Gastrocnemius medialis (tissue), 4 donors: ENCODE results near the gene MACROD2. TPM values are rescaled to one million over a fixed set of nuclear protein-coding genes. Genes with fewer than 3 reads are reported as not detected.

Source experiments
- ATAC-seq, 2 donors: fragments of 150-250 bp; one replicate each; pipeline ENCODE4 v1.9.1; 2016
- DNase-seq, 2 donors: peaks; one replicate each; pipeline ENCODE4 v3.0.0-alpha.2; 2019
- H3K27ac ChIP-seq, 4 donors: fragments of 200-600 bp; sonication (generic); 1 replicate in 1 of 4; 2 replicates in 3 of 4; pipeline ENCODE4 v1.5.1; 2016 to 2018; ENCODE audit warnings: mild to moderate bottlenecking in 2 of 4, moderate library complexity in 1 of 4
- H3K27me3 ChIP-seq, 3 donors: fragments of 200-600 bp; sonication (generic) in 2 of 3; 1 replicate in 1 of 3; 2 replicates in 2 of 3; pipeline versions ENCODE4 v1.5.1 to v1.6.0; 2016 to 2019; ENCODE audit warnings: mild to moderate bottlenecking in 1 of 3, moderate library complexity in 1 of 3
- H3K36me3 ChIP-seq, 2 donors: fragments of 200-600 bp; sonication (generic) in 1 of 2; one replicate each; pipeline ENCODE4 v1.5.1; 2017 to 2018
- H3K4me1 ChIP-seq, 2 donors: fragments of 200-600 bp; sonication (generic) in 1 of 2; one replicate each; pipeline ENCODE4 v1.5.1; 2016 to 2017; ENCODE audit warnings: mild to moderate bottlenecking in 2 of 2
- H3K4me3 ChIP-seq, 4 donors: fragments of 200-600 bp; sonication (generic) in 3 of 4; 1 replicate in 1 of 4; 2 replicates in 3 of 4; pipeline ENCODE4 v1.5.1; 2016 to 2019; ENCODE audit warnings: mild to moderate bottlenecking in 2 of 4
- H3K9me3 ChIP-seq, 3 donors: fragments of 200-600 bp; sonication (generic) in 2 of 3; 1 replicate in 1 of 3; 2 replicates in 2 of 3; pipeline ENCODE4 v1.5.1; 2016 to 2019
- CTCF ChIP-seq, 5 experiments: fragments of 450-650 bp in 3 of 5; fragments of 200-600 bp in 2 of 5; sonication (generic) in 2 of 5; IDR thresholded peaks in 4 of 5; conservative IDR thresholded peaks in 1 of 5; 1 replicate in 4 of 5; 2 replicates in 1 of 5; pipeline ENCODE4 v1.5.1; 2016 to 2019; ENCODE audit warnings: antibody characterized with exemption in 5 of 5, mild to moderate bottlenecking in 3 of 5, moderate library complexity in 3 of 5
- POLR2A ChIP-seq, 2 donors: fragments of 450-650 bp; IDR thresholded peaks; one replicate each; pipeline ENCODE4 v1.6.1; 2017; ENCODE audit warnings: antibody characterized with exemption in 2 of 2, mild to moderate bottlenecking in 2 of 2, moderate library complexity in 2 of 2
- in situ Hi-C, 4 donors: fragments of 200-750 bp; cut with MboI; loops; one replicate each; pipeline versions ENCODE4 v1.15.0 to v1.8.0; 2017; ENCODE audit warnings: low sequenced_read_pairs in 4 of 4
- intact Hi-C: fragments of 100-400 bp; cut with DNase I; formaldehyde crosslinking; loops from one replicate; pipeline ENCODE4 v1.15.1; 2023; ENCODE audit warnings: low total_unique reads
- total RNA-seq, 4 donors: library from RNA; depleted of rRNA; stranded (reverse); fragments of >200 nt; gene quantifications; one replicate each; pipeline versions ENCODE4 v1.1.0 to v1.2.3, GENCODE V29; 2016

Gene MACROD2
- total RNA-seq, 4 donors from 2014 or later = 1.8 to 10.2 (median 3.6) TPM

DNA sequence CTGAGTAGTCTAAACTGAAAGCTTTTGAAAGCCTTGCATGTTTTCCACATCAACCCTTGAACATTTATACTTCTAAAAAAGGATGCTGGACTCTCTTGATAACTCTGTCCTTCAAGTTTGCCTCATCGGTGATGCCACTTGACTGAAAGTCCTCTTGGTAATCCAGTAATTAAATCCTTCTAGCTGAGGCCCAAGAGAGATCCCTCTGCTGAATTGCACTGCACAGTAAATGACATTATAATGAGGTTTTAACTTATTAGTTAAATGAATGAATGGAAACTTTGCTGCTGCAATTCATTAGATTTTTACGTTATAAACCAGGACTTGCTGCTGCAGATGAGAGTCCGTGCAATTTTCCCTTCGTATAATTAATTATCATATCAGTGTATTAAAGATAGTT is 706.0 kb downstream of the MACROD2 start:
- in situ Hi-C loops = no loop called here
- intact Hi-C loops = no loop called here
- no peak overlapping the region for H3K27ac ChIP-seq
- TF ChIP-seq CTCF (IDR thresholded peaks at IDR 0.05 in 4 of 5, conservative IDR thresholded peaks at IDR 0.05 in 1 of 5) (no peak), POLR2A (IDR thresholded peaks at IDR 0.05) (no peak)
- H3K4me3 ChIP-seq = no peak overlapping the region
- DNase-seq (no peak), ATAC-seq (no peak)
- no peaks in the 10 kb centered on the region for H3K27me3 ChIP-seq
- peaks cover 12 to 19% of the 10 kb centered on the region in 2 donors for H3K4me1 ChIP-seq
- H3K36me3 ChIP-seq = no peaks in the 10 kb centered on the region
- H3K9me3 ChIP-seq = no peaks in the 10 kb centered on the region

GRCh38 chr20:14706555-14706954 is 711.2 kb downstream of the MACROD2 start:
- no peak for TF ChIP-seq POLR2A (IDR thresholded peaks at IDR 0.05)
- no peak for TF ChIP-seq CTCF (IDR thresholded peaks at IDR 0.05 in 4 of 5, conservative IDR thresholded peaks at IDR 0.05 in 1 of 5)
- DNase-seq (no peak), ATAC-seq (no peak)
- Histone ChIP-seq H3K4me3 (no peak overlapping the region), H3K27me3 (no peaks in the 10 kb centered on the region), H3K27ac (no peak overlapping the region), H3K4me1 (no peaks in the 10 kb centered on the region), H3K36me3 (no peaks in the 10 kb centered on the region), H3K9me3 (no peaks in the 10 kb centered on the region)
- in situ Hi-C loops = no loop called here
- intact Hi-C loops = no loop called here

DNA sequence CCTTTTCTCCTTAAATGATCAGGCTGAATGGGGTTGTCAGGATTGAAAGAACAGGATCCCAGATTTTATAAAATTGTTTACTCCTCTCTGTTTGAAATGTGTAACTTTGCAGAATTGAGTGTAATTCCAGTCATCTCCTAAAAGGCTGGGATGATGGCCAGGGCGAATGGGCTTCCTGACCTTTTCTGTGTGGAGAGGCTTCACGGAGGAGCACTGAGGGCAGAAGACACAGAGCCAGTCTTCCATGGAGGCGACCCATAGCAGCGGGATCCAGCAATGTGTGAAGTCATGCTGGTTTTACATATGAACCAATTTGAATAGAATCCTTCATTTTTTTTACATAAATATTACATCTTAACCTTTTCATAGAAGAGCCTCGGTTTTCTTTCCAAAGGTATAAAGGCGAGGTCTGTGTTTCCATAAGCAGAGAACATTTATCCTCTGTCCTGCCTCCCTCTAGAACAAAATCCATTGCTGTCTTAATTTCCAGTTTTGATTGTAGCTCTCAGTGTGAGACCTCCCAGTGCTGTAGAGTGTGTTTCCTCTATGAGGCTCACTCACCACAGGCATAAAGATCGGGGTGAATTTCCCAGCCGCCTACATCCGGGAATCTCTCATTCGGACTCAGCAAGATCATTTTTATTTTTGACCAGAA is 711.8 kb downstream of the MACROD2 start:
- ATAC-seq (no peak), DNase-seq (no peak)
- intact Hi-C loops = no loop called here
- Histone ChIP-seq H3K4me1 (no peaks in the 10 kb centered on the region), H3K9me3 (no peaks in the 10 kb centered on the region), H3K27ac (no peak overlapping the region), H3K36me3 (no peaks in the 10 kb centered on the region), H3K27me3 (no peaks in the 10 kb centered on the region), H3K4me3 (no peak overlapping the region)
- TF ChIP-seq POLR2A (IDR thresholded peaks at IDR 0.05) = no peak
- TF ChIP-seq CTCF (IDR thresholded peaks at IDR 0.05 in 4 of 5, conservative IDR thresholded peaks at IDR 0.05 in 1 of 5) = no peak
- in situ Hi-C loops = no loop called here

DNA sequence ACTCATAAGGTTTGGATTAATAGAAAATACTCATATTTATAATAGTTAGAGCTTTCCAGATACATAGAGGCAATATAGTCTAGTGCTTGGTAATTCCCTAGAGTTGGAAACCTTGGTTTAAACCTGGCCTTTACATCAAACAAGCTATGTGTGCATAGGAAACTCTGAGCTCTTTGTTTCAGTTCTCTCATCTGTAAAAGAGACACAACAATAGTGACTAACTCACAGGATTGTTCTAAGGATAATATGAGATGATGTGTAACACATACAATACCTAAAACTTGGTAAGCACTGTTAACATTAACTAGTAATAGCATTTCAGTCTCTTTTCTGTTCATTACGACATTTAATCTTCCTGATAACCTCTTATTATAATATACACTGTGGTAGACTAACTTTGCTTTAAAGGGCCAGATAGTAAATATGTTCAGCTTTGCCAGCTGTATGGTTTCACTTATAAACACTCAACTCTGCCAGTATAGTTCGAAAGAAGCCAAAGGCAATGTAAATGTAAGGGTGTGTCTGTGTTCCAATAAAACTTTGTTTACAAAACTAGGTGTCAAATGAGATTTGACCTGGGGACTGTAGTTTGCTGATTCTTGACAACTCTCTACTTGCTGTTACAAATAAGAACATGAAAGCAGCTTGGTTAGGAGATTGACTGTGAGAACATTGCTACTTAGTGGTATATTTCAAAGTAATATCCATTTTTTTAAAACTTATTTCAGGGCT is 712.7 kb downstream of the MACROD2 start:
- TF ChIP-seq CTCF (IDR thresholded peaks at IDR 0.05 in 4 of 5, conservative IDR thresholded peaks at IDR 0.05 in 1 of 5) (no peak), POLR2A (IDR thresholded peaks at IDR 0.05) (no peak)
- Histone ChIP-seq H3K9me3 (no peaks in the 10 kb centered on the region), H3K36me3 (no peaks in the 10 kb centered on the region), H3K4me3 (no peak overlapping the region), H3K27me3 (no peaks in the 10 kb centered on the region), H3K27ac (no peak overlapping the region), H3K4me1 (peaks cover 5 to 7% of the 10 kb centered on the region in 2 donors)
- in situ Hi-C loops = no loop called here
- ATAC-seq (no peak), DNase-seq (no peak)
- intact Hi-C loops = no loop called here
